HG03039 (cell line): ENCODE data around the gene VDR.

Experiments
- ATAC-seq: cut with Tn5 transposase; IDR thresholded peaks from one replicate; pipeline ENCODE4 v1.9.1; 2021; ENCODE audit warnings: mild to moderate bottlenecking, moderate library complexity; ENCODE audit not compliant: unreplicated experiment

The VDR gene

DNA sequence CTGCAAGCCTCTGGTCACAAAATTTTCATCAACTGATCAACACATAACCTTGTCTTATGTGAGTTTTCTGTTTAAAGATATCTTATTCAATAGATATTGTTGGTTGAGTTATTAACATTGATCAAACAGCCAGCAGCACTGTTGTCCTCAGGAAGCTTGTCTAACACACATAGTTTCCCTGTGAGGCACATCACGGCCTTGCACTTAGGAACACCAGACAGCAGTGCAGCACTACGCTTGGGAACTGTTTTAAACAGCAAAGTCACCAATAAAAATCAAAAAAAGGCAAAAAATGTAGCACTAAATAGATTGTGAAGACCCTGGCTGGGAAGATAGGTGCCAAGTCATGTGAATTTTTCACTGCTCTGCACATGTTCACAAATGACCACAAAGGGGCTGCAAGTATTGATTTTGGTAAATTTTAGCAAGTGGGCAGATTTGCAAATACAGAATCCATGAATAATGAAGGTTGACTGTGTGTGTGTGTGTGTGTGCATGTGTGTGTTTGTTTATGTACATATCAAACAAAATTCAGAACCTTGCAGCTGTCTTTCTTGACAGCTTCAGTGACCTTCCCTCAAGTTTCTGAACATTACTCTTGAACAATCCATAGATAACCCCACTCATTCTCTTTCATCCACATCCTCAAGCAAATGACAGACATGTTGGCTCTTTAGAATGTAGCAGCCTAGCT is 28.9 kb downstream of the VDR start:
- no peak for ATAC-seq

DNA sequence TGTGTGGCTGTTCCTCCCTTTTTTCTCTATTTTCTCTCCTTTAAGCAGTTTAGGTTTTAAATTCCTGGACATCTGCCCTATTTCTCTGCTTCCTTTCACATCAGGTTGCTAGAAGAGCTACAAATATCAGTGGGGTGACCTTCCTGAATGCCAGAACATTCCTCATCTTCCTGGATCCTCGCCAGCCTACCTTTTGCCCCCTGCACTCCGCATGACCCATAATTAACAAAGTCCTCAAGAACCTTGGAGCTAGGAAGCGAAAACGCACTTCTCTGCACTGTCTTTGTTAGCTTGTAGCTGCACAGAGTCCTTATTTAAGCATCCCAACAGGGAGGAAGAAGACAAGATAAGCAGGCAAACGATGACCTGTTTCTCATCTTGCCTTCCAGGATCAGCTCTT is 30.5 kb downstream of the VDR start:
- no peak for ATAC-seq

GRCh38 chr12:47870175-47870781 is 34.5 kb downstream of the VDR start:
- ATAC-seq, result no peak

DNA sequence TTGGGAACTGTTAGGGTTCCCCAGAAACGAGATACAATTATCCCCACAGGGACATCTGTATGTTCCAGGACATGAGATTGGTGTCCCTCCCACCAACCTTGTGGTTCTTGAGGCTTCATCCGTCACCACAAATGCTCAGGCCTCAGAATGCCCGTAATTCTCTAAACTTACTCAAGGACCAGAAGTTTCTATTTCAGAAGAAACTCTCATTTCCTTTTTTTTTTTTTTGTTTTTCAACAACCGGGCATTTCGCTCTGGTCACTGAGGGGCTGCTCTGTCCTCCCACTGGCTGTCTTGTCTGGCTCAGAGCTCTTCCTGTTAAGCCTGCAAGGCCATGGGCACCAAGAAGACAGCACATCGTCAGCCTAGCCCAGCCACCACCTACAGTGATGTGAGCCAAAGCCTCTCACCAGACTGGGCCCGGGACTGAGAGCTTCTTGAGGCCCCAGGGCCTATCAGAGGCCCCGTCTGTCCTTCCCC is 36.2 kb downstream of the VDR start:
- peak; percentile 66 for ATAC-seq

DNA sequence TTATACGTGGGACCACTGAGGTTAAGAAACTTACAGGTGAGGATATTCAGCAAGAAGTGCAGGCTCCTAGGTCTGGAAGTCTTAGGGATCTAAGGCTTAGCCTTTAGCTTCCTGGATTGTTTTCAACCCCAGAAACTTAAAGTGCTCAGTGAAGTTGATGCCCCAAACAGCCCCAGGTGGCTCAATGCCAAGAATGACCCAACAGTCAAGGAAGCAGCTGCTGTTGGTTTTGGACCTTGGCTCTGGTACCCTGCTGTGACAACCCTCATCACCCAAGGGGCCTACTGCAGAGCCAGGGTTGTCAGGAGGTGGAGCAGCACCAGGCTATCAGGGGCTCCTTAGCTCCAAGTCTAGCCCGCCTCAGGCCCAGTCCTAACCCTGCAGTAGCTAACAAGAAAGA is 36.8 kb downstream of the VDR start:
- no peak for ATAC-seq

DNA sequence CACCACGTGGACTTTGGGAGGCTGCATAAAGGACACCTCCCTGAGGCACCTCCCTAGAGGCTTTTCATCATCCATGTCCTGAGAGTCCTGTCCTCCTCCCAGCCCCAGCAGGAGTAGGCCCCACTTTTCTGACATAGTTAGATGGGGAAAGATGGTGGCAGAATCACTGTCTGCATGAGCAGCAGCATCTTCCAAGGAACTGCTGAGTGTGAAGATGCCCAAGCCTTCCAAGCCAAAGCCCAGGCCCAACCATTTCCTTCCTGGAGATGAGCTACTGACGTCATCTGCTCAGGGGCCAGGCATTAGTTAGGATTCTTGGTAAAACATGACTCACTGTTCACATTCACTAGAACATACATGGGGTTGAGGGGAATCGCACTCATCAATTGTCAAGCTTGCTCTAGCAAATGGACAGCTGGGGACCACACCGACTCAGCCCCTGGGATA is 37.3 kb downstream of the VDR start:
- no peak for ATAC-seq

- no peak for ATAC-seq
Observed at GRCh38 chr12:47864646-47865235, 40.1 kb downstream of the VDR start.

- ATAC-seq, result no peak
Observed at GRCh38 chr12:47863985-47864384, 40.8 kb downstream of the VDR start.

- ATAC-seq, result no peak
Observed at GRCh38 chr12:47863467-47863866, 41.3 kb downstream of the VDR start.

GRCh38 chr12:47862881-47863280 is 41.9 kb downstream of the VDR start:
- ATAC-seq, result no peak

DNA sequence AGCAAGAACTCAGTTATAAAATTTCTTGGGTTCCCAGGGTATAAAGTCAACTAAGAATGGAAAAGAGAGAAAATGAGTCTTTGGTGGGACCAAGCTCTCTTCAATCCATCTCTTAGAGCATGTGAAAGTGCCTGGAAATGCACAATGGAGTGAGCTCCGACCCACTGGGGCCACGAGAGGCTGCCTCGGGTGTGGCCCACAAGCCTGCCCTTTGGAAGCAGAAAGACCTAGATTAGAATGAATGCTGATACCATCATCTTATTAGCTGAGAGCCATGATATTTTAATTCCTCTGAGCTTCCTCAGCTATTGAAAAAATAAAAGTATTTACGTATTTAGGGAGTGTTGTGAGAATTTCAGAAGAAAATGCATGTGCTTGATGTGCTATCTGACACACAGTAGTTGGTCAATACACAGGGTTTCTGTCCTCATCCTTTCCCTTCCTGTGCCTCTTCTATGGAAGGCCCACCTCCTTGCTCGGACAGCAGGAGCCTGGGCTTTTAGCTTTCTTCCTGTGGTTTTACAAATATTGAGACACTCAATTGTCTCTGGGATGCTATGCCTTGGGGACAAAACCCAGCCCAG is 42.5 kb downstream of the VDR start:
- no peak for ATAC-seq

GRCh38 chr12:47860873-47861272 is 43.9 kb downstream of the VDR start:
- no peak for ATAC-seq

DNA sequence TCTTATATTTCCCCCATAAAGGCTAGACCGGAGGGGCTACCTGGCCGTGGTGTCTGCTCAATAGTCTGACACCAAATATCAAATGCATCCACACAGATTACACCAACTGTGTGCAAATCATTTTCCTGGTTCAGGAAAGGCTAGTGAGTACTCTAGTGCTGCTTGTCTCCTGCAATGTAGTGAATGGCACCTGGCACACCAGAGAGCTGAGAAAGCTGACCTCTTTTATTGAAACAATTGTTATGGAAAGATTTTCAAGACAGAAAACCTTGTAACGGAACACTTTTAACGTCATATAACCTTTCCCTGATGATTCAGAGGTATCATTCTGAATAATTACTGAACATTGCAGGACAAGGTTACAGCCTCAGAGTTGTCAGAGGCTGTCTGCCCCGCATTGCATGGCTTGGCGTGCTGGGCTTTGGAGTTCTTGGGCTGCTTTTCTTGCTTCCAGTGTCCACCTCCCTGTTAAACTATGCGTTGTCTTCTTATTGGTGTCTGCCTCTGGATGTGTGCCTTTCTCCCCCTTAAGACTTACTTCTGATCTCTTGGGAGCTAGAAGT is 44.4 kb downstream of the VDR start:
- no peak for ATAC-seq

DNA sequence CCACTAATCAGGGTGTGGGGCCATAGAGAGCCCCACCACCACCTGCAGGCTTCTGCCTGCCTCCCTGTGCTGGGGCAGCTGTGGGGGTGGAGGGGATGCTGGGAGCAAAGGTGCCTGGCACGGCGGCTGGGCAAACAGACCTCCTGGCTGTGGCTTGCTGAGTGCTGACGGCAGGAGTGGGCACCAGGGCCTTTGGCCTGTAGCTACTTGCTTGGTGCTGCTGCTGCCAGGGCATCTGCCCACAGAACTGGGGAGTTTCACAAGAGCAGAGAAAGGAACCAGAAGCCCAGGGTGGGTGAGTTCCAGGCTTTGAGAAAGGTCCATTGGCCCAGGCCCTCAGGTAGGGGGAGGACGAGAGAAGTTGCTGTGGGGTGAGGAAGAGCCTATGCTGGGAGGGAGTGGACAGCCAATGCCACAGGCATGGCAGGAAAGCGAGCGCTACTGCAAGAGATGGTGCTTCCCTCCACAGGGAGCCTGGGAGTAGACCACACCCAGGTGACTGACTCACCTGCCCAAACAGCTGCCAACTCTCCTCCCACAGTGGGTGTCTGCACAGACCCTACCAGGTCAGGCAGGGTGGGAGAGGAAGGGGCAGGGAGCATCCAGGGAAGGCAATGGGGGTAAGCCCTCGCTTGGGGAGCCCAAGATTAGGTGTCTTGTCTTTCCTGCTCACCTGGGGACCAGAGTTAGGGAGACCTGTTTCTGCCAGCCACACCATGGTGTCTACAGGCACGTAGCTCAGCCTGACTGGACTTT is 46.1 kb downstream of the VDR start:
- ATAC-seq, result no peak

DNA sequence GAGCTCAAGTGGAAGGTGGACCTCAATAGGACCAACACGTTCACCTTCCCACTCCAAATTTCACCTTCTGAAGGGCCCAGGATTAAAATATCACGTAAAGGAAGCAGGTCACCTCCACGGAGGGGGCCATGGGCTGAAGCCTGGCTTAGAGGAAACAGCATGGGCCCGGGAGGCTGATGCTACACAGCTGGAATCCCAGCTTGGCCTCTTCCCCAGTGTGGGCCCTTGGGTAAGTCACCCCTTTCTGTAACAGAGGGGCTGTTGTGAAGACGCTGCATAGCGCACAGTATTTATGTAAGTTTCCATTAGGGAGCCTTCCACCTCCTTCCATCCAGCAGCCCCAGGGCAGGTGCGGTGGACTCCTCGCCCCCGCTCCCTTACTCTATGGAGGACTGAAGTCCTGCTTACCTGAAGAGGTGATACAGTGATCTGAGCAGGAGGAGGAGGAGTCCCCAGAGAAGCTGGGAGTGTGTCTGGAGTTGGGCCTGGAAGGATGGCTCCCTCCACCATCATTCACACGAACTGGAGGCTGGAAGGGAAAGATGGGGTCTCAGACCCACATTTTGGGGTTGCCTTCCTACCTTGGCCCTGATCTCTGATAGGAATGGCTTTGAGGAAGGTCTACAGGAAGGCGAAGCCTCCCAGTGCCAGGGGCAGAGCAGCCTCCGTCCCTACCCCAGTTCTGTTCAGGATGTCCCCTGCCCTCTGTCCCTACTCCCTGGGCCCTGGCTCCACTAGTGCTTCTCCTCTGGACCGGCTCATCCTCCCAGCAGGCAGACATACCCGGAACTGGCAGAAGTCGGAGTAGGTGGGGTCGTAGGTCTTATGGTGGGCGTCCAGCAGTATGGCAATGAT is 47.8 kb downstream of the VDR start:
- no peak for ATAC-seq

DNA sequence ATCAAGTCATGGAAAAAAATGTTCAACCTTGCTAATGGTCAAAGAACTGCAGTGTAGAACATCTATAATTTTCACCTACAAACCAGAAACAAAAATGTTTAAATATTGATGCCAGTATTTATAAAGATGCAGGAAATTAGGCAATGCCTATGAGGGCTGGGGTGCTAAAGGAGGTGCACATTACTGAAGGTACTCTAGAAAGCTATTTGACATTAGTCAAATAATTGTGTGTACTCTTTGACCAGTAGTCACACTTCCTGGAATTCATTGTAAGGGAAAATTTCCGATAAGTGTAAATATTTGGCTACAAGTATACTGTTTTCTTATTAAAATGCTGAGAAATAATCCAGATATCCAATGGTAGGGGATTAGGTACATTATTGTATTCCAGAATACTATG is 48.7 kb downstream of the VDR start:
- ATAC-seq, result no peak

- ATAC-seq, result no peak
Observed at GRCh38 chr12:47855502-47855901, 49.3 kb downstream of the VDR start.

GRCh38 chr12:47854531-47854930 is 50.3 kb downstream of the VDR start:
- no peak for ATAC-seq

DNA sequence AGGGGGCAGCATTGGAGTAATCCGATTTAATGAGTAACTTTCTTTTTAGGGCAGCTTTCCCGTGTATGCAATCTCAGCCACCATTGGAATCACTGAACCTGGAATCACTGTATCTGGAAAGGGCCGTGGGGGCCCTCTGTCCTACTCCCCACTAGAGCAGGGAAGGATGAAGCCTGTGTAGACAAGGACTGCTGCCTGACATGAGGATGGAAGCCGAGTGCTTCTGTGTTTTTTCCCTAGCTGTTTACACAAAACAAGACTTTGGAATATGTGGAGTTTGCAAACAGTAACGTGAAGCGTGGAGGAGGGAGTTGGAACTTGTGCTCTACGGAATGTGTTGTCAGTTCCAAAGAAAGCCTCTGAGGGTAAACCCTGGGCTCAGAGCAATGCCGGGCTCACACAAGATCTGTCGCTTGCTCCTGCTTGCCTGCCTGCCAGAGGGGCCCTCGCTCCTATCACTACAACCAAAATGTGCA is 52.7 kb downstream of the VDR start:
- ATAC-seq, result no peak
